OCI-M2 (cell line): Measurements from ENCODE around the gene RASAL1.

ENCODE experiments used
- DNase-seq: peaks from one replicate; lab custom pipeline; 2025; ENCODE audit not compliant: unreplicated experiment; lab: John Stamatoyannopoulos, UW

Gene RASAL1

DNA sequence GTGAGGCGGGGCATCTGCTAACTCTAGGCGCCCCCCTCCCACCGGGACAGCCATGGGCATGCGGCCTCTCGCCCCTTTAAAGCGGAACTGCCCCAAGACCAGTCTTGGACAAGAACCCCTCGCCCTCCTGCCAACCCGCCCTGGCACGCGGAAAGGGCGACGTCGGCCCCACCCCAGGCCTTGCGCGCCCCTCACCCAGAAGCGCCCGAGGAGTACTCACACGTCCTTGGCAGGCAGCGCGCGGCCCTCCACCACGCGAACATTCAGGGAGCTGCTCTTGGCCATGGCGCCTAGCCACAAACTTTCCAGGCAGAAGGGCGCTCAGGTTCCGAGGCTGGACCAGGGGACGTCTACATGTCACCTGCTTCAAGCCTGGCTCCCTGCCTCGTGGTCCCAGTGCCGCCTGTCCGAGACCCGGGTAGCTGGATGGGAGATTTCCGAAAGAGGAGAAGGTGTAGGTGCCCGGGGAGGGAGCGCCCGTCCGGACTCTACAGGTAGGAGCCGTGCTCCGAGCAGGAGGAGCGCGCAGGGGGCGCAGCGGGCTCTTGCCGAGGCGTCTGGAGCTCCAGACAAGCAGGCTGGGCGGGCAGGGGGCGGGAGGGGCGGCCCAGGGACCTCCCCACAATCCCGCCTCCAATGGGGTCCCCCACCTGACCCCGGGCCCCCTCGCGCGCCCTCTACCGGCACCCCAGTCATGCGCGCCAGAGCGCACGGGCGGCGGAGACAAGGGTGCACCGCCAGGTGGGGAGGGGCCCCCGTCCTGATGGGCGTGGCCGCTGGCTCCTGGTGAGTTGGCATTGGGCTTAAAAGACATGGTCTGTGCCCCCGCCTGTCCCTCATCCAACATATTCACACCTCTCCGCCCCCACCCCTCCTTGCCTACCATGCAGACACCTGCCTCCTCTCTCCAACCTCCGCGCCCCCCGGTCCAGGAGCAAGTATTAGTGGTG lies at the start of gene RASAL1:
Gene RASAL1 (minus strand): TSS at position 584 of the 950 bp plus-strand sequence. CDS start 299 bp downstream, at position 285.
- no peak for DNase-seq

DNA sequence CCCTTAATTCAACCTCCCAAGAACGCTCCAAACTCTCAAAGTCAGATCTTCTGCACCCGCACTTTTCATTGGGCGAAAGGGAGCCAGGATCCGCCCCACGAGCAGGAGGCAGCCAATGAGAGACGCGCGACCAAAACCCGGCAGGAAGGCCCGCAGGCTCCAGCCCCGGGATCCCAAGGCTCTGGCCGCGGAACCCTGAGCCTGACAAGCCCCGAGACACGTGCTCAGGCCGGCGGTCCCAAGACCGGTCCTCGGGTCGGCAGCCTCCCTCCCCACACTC lies 49.3 kb upstream of the RASAL1 start:
- DNase-seq, result peak; percentile 58

- no peak for DNase-seq
Measured at GRCh38 chr12:113184098-113184899, 48.7 kb upstream of the RASAL1 start.

DNA sequence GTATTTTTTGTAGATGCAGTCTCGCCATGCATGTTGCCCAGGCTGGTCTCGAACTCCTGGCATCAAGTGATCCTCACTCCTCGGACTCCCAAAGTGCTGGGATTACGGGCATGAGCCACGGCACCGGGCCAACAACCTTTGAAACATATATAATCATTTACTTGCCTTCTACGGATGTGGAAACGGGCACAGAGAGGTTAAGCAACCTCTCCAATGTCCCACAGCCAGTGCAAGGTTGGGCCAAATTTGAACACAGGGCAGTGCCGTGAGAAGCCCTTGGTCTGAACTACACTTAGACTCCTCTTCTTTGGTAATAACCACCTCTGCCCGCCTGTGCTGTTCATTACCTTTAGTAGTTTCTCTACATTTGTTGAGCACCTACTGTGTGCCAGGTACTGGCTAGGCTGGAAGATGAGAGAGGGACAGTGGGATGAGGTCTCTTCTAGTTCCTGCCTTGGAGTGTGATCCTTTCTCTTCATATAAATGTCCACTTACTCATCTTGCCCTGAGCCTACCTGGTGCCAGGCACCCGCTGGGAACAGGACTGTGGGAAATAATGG lies 47.5 kb upstream of the RASAL1 start:
- no peak for DNase-seq

DNA sequence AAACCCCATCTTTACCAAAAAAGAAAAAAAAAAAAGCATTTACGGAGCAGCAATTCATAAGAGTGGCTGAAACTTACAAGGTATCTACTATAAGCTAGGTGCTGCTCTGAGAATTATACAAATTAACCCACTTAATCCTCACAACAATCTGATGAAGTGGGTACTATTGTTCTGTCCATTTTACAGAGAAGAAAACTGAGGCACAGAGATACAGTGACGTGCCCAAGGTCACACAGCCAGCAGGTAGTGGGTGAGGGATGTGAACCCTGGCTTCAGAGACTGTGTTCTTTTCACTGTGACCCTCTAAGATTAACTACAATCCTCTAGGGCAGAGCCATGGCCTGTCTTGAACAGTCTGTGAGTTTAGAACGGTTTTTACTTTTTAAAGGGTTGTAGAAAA lies 46.4 kb upstream of the RASAL1 start:
- no peak for DNase-seq

DNA sequence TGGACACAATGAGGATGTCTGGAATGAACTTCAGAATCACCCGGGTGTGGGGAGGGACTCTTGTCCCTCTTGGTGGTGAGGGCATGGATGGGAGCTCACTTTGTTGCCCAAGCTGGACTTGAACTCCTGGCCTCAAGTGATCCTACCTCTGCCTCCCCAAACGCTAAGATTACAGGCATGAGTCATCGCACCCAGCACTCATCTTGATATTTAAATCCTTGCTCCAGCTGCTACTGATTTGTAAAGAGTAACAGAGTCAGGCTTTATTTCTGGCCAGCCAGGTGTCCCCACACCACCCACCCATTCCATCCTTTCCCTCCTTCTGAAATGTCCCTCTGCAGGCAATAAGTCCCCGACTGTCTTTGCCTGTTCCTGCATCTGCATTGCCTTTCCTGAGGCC lies 44.8 kb upstream of the RASAL1 start:
- no peak for DNase-seq

DNA sequence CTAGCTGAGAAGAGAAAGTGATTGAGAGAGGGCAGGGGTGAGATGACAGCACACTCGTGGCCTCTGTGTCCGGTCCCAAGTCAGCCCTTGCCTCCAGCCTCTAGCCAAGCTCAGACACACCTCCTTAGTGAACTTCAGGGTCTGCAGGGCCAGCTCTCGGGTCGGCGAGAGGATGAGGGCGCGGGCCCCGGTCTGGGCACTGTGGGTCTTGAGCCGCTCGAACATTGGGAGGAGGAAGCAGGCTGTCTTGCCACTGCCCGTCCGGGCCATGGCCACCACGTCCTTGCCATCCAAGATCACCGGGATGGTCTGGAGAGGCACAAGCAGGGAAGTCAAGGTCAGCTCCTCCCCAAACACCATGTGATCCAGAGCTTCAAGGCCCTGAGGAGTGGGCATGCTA lies 43.5 kb upstream of the RASAL1 start:
- no peak for DNase-seq

DNA sequence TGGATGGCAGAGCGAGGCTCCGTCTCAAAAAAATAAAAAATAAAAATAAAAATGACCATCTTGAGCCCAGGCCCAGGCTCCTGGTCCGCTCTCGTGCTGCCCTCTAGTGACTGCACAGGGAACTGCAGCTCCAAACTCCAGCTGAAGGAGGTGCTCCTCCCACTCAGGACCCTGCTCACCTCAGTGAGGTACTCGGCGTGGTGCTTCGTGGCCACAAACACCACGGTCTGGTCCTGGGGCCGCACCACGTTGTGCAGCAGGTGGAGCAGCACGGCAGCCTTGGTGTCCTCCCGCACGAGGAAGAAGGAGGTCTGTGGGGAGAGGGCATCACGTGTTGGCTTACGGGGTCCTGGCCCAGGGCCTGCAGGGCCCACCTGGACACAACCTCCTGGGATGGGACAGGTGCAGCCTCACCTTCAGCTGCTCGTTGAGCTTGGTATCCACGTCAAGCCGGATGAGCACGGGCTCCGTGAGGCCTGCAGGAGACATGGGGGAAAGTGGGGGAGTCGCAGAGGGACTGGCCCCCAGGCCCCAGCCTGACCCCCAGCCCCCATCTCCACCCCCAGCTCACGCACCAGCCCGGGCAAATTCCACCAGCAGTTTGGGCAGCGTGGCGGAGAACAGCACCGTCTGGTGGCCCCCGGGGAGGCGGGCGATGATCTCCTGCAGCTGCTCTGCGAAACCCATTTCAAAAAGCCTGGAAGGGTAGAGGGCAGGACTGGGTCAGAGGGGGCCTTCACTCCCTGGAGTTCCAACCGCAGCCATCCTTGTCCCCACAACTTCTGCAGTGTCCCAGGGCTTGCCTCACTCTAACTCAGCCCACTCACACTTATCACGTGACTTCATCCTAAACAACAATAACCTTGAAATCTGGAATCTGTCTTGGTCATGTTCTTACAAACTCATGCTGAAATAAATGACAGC lies 39.2 kb upstream of the RASAL1 start:
- DNase-seq, result no peak

DNA sequence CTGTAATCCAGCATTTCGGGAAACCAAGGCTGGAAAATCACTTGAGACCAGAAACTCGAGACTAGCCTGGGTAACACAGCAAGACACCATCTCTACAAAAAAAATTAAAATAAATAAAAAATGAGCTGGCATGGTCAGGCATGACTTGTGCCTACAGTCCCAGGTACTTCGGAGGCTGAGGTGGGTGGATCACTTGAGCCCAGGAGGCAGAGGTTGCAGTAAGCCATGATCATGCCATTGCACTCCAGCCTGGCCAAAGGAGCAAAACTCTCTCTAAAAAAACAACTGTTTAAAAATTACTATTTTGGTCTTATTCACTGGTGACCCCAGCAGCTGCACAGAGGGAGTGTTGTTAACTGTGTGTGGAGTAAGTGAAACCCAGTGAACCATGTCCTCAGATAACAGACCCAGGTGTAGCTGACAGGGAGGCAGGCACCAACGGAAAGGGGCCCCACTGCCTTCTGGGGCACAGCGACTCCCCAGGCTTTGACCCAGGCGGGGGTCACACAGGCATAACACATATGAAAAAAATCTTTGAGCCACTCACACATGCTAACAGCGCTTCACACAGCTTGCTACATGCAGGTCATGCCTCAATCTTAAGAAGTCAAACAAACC lies 37.6 kb upstream of the RASAL1 start:
- no peak for DNase-seq

GRCh38 chr12:113172185-113172584 lies 36.6 kb upstream of the RASAL1 start:
- no peak for DNase-seq

DNA sequence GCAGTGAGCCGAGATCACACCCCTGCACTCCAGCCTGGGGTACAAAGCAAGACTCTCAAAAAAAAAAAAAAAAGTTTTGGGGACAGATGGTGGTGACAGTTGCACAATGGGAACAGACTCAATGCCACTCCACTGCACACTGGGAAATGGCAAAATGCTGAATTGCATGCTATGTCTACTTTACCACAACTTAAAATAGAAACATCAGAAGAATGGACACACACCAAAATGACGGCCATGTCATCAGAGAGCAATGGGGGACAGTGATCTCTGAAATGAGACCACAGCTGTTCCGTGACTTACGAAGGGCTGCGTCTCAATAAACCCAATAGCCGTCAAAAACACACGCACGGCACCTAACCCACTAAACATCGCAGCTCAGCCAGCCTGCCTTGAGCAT lies 36.0 kb upstream of the RASAL1 start:
- DNase-seq, result no peak

- DNase-seq, result no peak
Measured at GRCh38 chr12:113170926-113171325, 35.4 kb upstream of the RASAL1 start.

DNA sequence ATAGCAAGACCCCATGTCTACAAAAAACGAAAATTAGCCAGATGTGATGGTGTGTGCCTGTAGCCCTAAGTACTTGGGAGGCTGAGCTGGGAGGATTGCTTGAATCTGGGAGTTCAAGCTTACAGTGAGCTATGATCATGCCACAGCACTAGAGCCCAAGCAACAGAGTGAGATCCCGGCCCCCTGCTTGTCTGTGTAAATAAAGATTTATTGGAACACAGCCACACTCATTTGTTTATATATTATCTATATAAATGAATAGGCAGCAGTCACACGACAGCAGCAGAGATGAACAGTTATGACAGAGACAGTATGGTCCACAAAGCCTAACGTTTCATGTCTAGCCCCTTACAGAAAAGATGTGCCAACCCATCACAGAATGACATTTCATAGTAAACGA lies 34.9 kb upstream of the RASAL1 start:
- DNase-seq, result no peak

GRCh38 chr12:113169697-113170096 lies 34.1 kb upstream of the RASAL1 start:
- DNase-seq, result no peak

GRCh38 chr12:113167868-113168267 lies 32.3 kb upstream of the RASAL1 start:
- no peak for DNase-seq

DNA sequence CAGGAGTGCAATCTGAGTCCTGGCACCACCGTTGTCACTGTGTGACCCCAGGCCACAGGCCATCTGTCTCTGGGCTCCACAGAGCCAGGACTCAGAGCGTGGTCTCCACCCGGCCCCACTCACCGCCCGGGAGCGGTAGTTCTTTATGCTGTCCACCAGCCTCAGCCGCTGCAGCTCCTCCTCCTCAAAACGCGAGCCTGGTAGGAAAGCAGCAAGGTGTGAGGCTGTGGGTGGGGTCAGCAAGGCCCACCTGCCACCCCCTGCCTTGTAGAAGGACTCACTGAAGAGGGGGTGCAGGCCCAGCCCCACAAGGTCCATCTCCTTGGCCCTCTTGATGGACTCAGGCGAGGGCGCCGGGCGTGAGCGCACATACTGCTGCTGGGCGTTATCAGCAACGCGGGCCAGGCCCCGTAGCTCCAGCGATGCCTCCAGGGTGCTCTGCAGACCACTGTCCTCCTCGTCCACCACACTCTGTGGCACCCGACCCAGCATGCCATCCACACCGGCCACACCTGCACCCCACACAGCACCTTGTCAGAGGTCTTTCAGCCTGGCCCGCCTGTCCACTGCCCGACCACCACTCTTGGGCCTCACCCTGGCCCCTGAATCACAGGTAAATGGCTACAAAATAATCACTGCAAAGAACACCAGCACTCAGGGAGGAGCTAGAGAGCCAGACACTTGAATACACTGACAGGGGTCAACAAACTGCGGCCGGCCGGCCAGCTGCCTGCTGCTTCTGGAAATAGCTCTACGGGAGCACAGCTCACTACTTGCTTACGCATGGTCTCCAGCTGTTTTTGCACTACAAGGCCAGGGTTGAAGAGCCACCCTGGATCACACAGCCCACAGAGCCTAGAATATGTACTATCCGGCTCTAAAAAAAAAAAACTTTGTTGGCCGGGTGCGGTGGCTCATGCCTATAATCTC lies 30.2 kb upstream of the RASAL1 start:
- no peak for DNase-seq

GRCh38 chr12:113164014-113164413 lies 28.5 kb upstream of the RASAL1 start:
- no peak for DNase-seq

- DNase-seq, result no peak
Measured at GRCh38 chr12:113163030-113163360, 27.4 kb upstream of the RASAL1 start.
